HG03060 (cell line): ENCODE results near the gene CFAP46.
"Not testable (repeated sequence)": the region's sequence is repeated elsewhere in the genome, so short reads cannot be mapped to it uniquely, and the experiment has no call there.

ENCODE experiments used
- ATAC-seq: cut with Tn5 transposase; IDR thresholded peaks from one replicate; pipeline ENCODE4 v1.9.1; 2021; ENCODE audit warnings: low read depth, moderate number of reproducible peaks; ENCODE audit not compliant: unreplicated experiment

CFAP46 gene

GRCh38 chr10:132836832-132837540 lies 105.4 kb downstream of the CFAP46 start:
- ATAC-seq, result no peak

- no peak for ATAC-seq
These were observed 106.0 kb downstream of the CFAP46 start for GRCh38 chr10:132836248-132836831.

GRCh38 chr10:132835848-132836233 lies 106.5 kb downstream of the CFAP46 start:
- ATAC-seq, result no peak

- no peak for ATAC-seq
These were observed 107.2 kb downstream of the CFAP46 start for GRCh38 chr10:132834891-132835847.

- ATAC-seq, result no peak
These were observed 108.0 kb downstream of the CFAP46 start for GRCh38 chr10:132834311-132834761.

GRCh38 chr10:132833421-132834111 lies 108.8 kb downstream of the CFAP46 start:
- no peak for ATAC-seq

- no peak for ATAC-seq
These were observed 110.0 kb downstream of the CFAP46 start for GRCh38 chr10:132832186-132832969.

GRCh38 chr10:132829403-132829802 lies 113.0 kb downstream of the CFAP46 start:
- no peak for ATAC-seq

- ATAC-seq, result no peak
These were observed 113.7 kb downstream of the CFAP46 start for GRCh38 chr10:132828681-132829080.

GRCh38 chr10:132827861-132828539 lies 114.4 kb downstream of the CFAP46 start:
- no peak for ATAC-seq

- no peak for ATAC-seq
These were observed 115.0 kb downstream of the CFAP46 start for GRCh38 chr10:132827423-132827789.

GRCh38 chr10:132826524-132827422 lies 115.6 kb downstream of the CFAP46 start:
- no peak for ATAC-seq

- ATAC-seq, result not testable (repeated sequence)
These were observed 116.4 kb downstream of the CFAP46 start for GRCh38 chr10:132825783-132826523.

GRCh38 chr10:132820056-132820455 lies 122.3 kb downstream of the CFAP46 start:
- ATAC-seq, result no peak

GRCh38 chr10:132817701-132818211 lies 124.6 kb downstream of the CFAP46 start:
- no peak for ATAC-seq

GRCh38 chr10:132816718-132817117 lies 125.7 kb downstream of the CFAP46 start:
- ATAC-seq, result no peak

- ATAC-seq, result no peak
These were observed 127.1 kb downstream of the CFAP46 start for GRCh38 chr10:132815168-132815857.
